ENCODE data around the gene SECISBP2L. TPM values are rescaled to one million over a fixed set of nuclear protein-coding genes. Genes with fewer than 3 reads are reported as not detected.

Gene SECISBP2L
- total RNA-seq, 1 donor from 2014 or later = 20.4 TPM

DNA sequence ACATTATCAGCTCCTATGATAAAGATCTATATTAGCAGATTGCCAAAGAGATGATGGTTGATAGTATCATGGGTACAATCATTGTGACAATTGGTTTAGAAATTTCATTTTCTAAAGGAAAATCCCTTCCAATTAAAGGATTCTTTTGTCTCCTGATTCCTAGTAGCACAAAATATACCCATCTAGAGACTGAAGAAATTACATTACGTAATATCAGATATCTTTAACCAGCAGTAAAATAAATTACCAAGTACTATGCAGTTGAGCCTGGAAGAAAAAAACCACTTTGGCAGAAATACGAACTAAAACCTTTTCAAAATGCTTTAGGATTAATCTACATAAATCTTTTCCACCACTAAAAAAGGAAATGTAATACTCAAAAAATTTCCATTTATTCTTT is 46.9 kb downstream of the SECISBP2L start:
- no peaks in the 10 kb centered on the region for H3K9me3 ChIP-seq (ENCODE audit: control insufficient read depth in 3 of 3, low read length in 3 of 3)
- H3K27ac ChIP-seq (ENCODE audit: low read depth, low read length) = no peak overlapping the region
- H3K4me1 ChIP-seq (ENCODE audit: control insufficient read depth in 3 of 3, insufficient read depth in 3 of 3, low read length in 3 of 3) = no peaks in the 10 kb centered on the region
- no peak overlapping the region for H3K9ac ChIP-seq (ENCODE audit: low read depth in 1 of 3, low read length in 3 of 3)
- no peaks in the 10 kb centered on the region for H3K27me3 ChIP-seq (ENCODE audit: control insufficient read depth in 3 of 3, insufficient read depth in 3 of 3, low read length in 3 of 3)
- no peak overlapping the region for H3K4me3 ChIP-seq (ENCODE audit: low read length in 3 of 3)
- peaks cover 11 to 45% (median 42%) of the 10 kb centered on the region in 3 donors for H3K36me3 ChIP-seq (ENCODE audit: control insufficient read depth in 3 of 3, insufficient read depth in 3 of 3, low read length in 3 of 3)

GRCh38 chr15:48996276-48996675 is 50.0 kb downstream of the SECISBP2L start:
- Histone ChIP-seq H3K27me3 (ENCODE audit: control insufficient read depth in 3 of 3, insufficient read depth in 3 of 3, low read length in 3 of 3) (no peaks in the 10 kb centered on the region), H3K36me3 (ENCODE audit: control insufficient read depth in 3 of 3, insufficient read depth in 3 of 3, low read length in 3 of 3) (peaks cover 21 to 58% (median 52%) of the 10 kb centered on the region in 3 donors), H3K9me3 (ENCODE audit: control insufficient read depth in 3 of 3, low read length in 3 of 3) (no peaks in the 10 kb centered on the region), H3K4me1 (ENCODE audit: control insufficient read depth in 3 of 3, insufficient read depth in 3 of 3, low read length in 3 of 3) (no peaks in the 10 kb centered on the region), H3K4me3 (ENCODE audit: low read length in 3 of 3) (no peak overlapping the region), H3K9ac (ENCODE audit: low read depth in 1 of 3, low read length in 3 of 3) (no peak overlapping the region), H3K27ac (ENCODE audit: low read depth, low read length) (no peak overlapping the region)

DNA sequence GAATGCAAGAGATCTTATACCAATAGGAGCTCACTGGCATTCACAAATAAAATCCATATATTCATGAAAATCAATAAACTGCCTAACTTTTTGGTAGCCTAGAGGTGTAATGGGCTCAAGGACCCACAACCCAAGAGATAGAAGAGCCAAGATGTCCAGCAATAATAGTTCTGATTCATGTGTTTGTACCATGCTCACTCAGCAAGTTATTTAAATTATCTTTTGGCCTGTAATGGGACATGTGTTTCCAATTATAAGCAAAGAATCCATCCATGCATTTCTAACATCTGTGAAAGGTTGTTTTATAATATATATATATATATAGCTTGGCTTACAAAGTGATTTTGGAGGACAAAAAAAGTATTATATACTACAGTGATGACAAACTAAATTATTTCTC is 52.9 kb downstream of the SECISBP2L start:
- H3K9ac ChIP-seq (ENCODE audit: low read depth in 1 of 3, low read length in 3 of 3) = no peak overlapping the region

GRCh38 chr15:48992545-48992944 is 53.7 kb downstream of the SECISBP2L start:
- Histone ChIP-seq H3K36me3 (ENCODE audit: control insufficient read depth in 3 of 3, insufficient read depth in 3 of 3, low read length in 3 of 3) (peaks cover 16 to 42% (median 29%) of the 10 kb centered on the region in 3 donors), H3K27ac (ENCODE audit: low read depth, low read length) (no peak overlapping the region), H3K9me3 (ENCODE audit: control insufficient read depth in 3 of 3, low read length in 3 of 3) (no peaks in the 10 kb centered on the region), H3K4me1 (ENCODE audit: control insufficient read depth in 3 of 3, insufficient read depth in 3 of 3, low read length in 3 of 3) (no peaks in the 10 kb centered on the region), H3K4me3 (ENCODE audit: low read length in 3 of 3) (no peak overlapping the region), H3K9ac (ENCODE audit: low read depth in 1 of 3, low read length in 3 of 3) (no peak overlapping the region), H3K27me3 (ENCODE audit: control insufficient read depth in 3 of 3, insufficient read depth in 3 of 3, low read length in 3 of 3) (no peaks in the 10 kb centered on the region)

More for the DNA sequence above, 52.9 kb downstream of the SECISBP2L start:
- Histone ChIP-seq H3K27me3 (ENCODE audit: control insufficient read depth in 3 of 3, insufficient read depth in 3 of 3, low read length in 3 of 3) (no peaks in the 10 kb centered on the region), H3K27ac (ENCODE audit: low read depth, low read length) (no peak overlapping the region), H3K9me3 (ENCODE audit: control insufficient read depth in 3 of 3, low read length in 3 of 3) (no peaks in the 10 kb centered on the region), H3K4me1 (ENCODE audit: control insufficient read depth in 3 of 3, insufficient read depth in 3 of 3, low read length in 3 of 3) (no peaks in the 10 kb centered on the region), H3K4me3 (ENCODE audit: low read length in 3 of 3) (no peak overlapping the region), H3K36me3 (ENCODE audit: control insufficient read depth in 3 of 3, insufficient read depth in 3 of 3, low read length in 3 of 3) (peaks cover 16 to 46% (median 31%) of the 10 kb centered on the region in 3 donors)

DNA sequence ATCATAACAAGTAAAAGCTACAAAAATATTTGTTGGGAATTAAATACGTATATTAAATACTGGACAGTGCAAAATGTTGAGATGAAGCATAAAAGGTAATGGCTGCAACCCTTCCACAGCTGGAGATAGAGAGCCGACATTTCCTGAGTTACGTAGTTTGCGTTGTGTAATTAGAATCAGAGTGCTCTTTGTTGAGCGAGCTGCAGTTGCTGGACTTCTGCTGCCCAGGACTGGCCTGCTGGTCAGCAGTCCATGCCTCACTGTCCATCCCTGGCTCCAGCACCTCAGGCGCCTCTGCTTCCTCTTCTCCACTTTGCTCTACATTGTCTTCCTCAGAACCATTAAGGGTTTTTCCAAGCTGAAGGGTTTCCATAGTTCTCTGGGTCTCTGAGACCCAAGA is 54.1 kb downstream of the SECISBP2L start:
- no peak overlapping the region for H3K27ac ChIP-seq (ENCODE audit: low read depth, low read length)
- H3K36me3 ChIP-seq (ENCODE audit: control insufficient read depth in 3 of 3, insufficient read depth in 3 of 3, low read length in 3 of 3) = peaks cover 16 to 37% (median 26%) of the 10 kb centered on the region in 3 donors

DNA sequence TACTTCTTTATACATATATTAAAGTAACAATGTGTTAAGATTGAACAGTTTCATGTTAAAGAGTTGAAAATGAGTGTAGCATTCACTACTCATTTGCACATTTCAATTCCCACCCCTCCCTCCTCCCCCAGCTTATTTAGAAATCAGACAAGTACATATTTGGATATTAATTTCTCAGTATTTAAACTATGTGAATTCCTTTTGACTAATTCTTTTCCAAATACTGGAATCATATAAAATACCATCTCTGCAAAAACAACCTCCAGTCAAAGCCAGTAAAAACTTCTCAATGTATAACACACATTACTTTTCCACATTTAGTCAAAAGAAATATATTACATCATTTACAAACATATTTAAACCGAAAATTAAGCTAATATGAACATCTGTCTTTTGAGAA is 57.1 kb downstream of the SECISBP2L start:
- H3K27me3 ChIP-seq (ENCODE audit: control insufficient read depth in 3 of 3, insufficient read depth in 3 of 3, low read length in 3 of 3) = no peaks in the 10 kb centered on the region
- H3K9ac ChIP-seq (ENCODE audit: low read depth in 1 of 3, low read length in 3 of 3) = no peak overlapping the region
- H3K4me3 ChIP-seq (ENCODE audit: low read length in 3 of 3) = no peak overlapping the region
- peaks cover 10 to 15% (median 10%) of the 10 kb centered on the region in 3 donors for H3K36me3 ChIP-seq (ENCODE audit: control insufficient read depth in 3 of 3, insufficient read depth in 3 of 3, low read length in 3 of 3)
- no peaks in the 10 kb centered on the region for H3K9me3 ChIP-seq (ENCODE audit: control insufficient read depth in 3 of 3, low read length in 3 of 3)
- H3K4me1 ChIP-seq (ENCODE audit: control insufficient read depth in 3 of 3, insufficient read depth in 3 of 3, low read length in 3 of 3) = peaks cover 0 to 4% (median 0%) of the 10 kb centered on the region in 3 donors
- no peak overlapping the region for H3K27ac ChIP-seq (ENCODE audit: low read depth, low read length)

More for the DNA sequence above, 54.1 kb downstream of the SECISBP2L start:
- Histone ChIP-seq H3K4me3 (ENCODE audit: low read length in 3 of 3) (no peak overlapping the region), H3K27me3 (ENCODE audit: control insufficient read depth in 3 of 3, insufficient read depth in 3 of 3, low read length in 3 of 3) (no peaks in the 10 kb centered on the region), H3K9ac (ENCODE audit: low read depth in 1 of 3, low read length in 3 of 3) (no peak overlapping the region), H3K9me3 (ENCODE audit: control insufficient read depth in 3 of 3, low read length in 3 of 3) (no peaks in the 10 kb centered on the region), H3K4me1 (ENCODE audit: control insufficient read depth in 3 of 3, insufficient read depth in 3 of 3, low read length in 3 of 3) (no peaks in the 10 kb centered on the region)

DNA sequence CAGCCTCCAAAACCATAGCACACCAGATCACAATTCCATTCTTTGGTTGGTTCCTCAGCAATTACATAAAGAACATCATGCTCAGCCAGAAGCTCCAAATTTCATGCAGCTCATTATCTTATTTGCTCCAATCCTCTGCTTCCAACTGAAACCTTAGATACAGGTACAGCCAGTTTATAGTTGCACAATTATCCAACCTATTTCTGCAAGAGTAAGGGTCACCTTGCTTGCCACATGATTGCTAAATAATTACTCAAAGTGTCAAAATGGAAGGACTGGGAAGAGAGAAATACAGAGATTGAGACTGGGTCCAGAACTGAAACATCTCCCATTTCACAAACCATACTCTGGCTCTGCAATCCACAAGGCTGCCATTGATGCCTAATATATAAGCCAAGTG is 59.1 kb downstream of the SECISBP2L start:
- peaks cover 4 to 9% (median 4%) of the 10 kb centered on the region in 3 donors for H3K36me3 ChIP-seq (ENCODE audit: control insufficient read depth in 3 of 3, insufficient read depth in 3 of 3, low read length in 3 of 3)
- no peak overlapping the region for H3K27ac ChIP-seq (ENCODE audit: low read depth, low read length)
- H3K9me3 ChIP-seq (ENCODE audit: control insufficient read depth in 3 of 3, low read length in 3 of 3) = no peaks in the 10 kb centered on the region
- H3K27me3 ChIP-seq (ENCODE audit: control insufficient read depth in 3 of 3, insufficient read depth in 3 of 3, low read length in 3 of 3) = peaks cover 0 to 4% (median 0%) of the 10 kb centered on the region in 3 donors
- H3K9ac ChIP-seq (ENCODE audit: low read depth in 1 of 3, low read length in 3 of 3) = no peak overlapping the region
- no peak overlapping the region for H3K4me3 ChIP-seq (ENCODE audit: low read length in 3 of 3)
- peaks cover 0 to 4% (median 0%) of the 10 kb centered on the region in 3 donors for H3K4me1 ChIP-seq (ENCODE audit: control insufficient read depth in 3 of 3, insufficient read depth in 3 of 3, low read length in 3 of 3)

GRCh38 chr15:48986240-48986639 is 60.0 kb downstream of the SECISBP2L start:
- H3K36me3 ChIP-seq (ENCODE audit: control insufficient read depth in 3 of 3, insufficient read depth in 3 of 3, low read length in 3 of 3) = peaks cover under 1 to 3% (median 2%) of the 10 kb centered on the region in 3 donors
- H3K9ac ChIP-seq (ENCODE audit: low read depth in 1 of 3, low read length in 3 of 3) = no peak overlapping the region
- H3K4me3 ChIP-seq (ENCODE audit: low read length in 3 of 3) = no peak overlapping the region
- H3K27me3 ChIP-seq (ENCODE audit: control insufficient read depth in 3 of 3, insufficient read depth in 3 of 3, low read length in 3 of 3) = peaks cover 0 to 8% (median 0%) of the 10 kb centered on the region in 3 donors
- no peaks in the 10 kb centered on the region for H3K9me3 ChIP-seq (ENCODE audit: control insufficient read depth in 3 of 3, low read length in 3 of 3)
- no peak overlapping the region for H3K27ac ChIP-seq (ENCODE audit: low read depth, low read length)
- peaks cover 0 to 4% (median 0%) of the 10 kb centered on the region in 3 donors for H3K4me1 ChIP-seq (ENCODE audit: control insufficient read depth in 3 of 3, insufficient read depth in 3 of 3, low read length in 3 of 3)

DNA sequence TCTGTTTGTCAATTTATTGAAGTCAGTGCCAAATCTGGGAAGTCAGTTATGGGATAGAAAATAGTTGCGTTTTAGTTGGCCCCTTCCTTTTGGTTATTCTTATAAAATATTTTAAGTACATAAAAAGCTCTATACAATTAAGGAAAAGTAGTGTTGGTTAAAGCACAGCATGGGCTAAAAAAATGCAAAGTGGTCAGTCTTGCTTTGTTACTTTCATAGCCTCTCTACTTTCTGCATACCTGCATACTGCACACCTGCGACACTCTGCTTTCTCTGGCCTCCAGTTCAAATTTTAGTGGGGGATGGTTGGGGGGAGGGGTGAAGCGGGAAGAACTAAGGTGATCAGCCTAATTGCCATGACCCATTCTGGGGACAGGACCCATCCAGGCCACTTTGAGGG is 60.7 kb downstream of the SECISBP2L start:
- H3K9ac ChIP-seq (ENCODE audit: low read depth in 1 of 3, low read length in 3 of 3) = no peak overlapping the region
- peaks cover 0 to 4% (median 0%) of the 10 kb centered on the region in 3 donors for H3K4me1 ChIP-seq (ENCODE audit: control insufficient read depth in 3 of 3, insufficient read depth in 3 of 3, low read length in 3 of 3)
- peaks cover 0 to 8% (median 0%) of the 10 kb centered on the region in 3 donors for H3K27me3 ChIP-seq (ENCODE audit: control insufficient read depth in 3 of 3, insufficient read depth in 3 of 3, low read length in 3 of 3)
- H3K9me3 ChIP-seq (ENCODE audit: control insufficient read depth in 3 of 3, low read length in 3 of 3) = no peaks in the 10 kb centered on the region
- no peak overlapping the region for H3K4me3 ChIP-seq (ENCODE audit: low read length in 3 of 3)
- H3K36me3 ChIP-seq (ENCODE audit: control insufficient read depth in 3 of 3, insufficient read depth in 3 of 3, low read length in 3 of 3) = no peaks in the 10 kb centered on the region
- no peak overlapping the region for H3K27ac ChIP-seq (ENCODE audit: low read depth, low read length)

DNA sequence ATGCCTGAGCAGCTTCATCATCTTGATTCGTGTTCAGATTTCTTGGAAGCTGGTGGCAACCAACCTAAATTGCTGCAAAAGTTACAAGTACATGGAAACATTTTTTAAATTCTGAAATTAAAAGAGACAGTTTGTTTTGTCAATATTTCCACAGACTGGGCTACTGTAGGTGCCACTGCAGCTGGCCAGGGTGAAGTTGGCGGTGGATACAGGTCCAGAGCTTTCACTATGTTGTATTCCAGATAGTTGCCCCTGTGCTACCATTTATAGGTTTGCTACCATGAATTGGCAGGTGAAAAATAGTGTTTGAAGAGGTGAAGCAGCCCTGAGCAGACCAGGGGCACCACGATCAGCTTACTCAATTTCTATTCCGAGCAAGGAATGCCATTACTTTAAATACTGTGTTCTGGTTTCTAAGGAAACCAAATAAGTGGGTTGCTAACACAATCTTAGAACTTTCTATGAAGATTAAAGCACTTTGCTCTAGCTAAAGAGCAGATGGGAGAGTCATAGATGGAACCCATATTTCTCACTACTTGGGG is 61.4 kb downstream of the SECISBP2L start:
- no peak overlapping the region for H3K9ac ChIP-seq (ENCODE audit: low read depth in 1 of 3, low read length in 3 of 3)
- H3K27me3 ChIP-seq (ENCODE audit: control insufficient read depth in 3 of 3, insufficient read depth in 3 of 3, low read length in 3 of 3) = peaks cover 0 to 8% (median 0%) of the 10 kb centered on the region in 3 donors
- H3K4me1 ChIP-seq (ENCODE audit: control insufficient read depth in 3 of 3, insufficient read depth in 3 of 3, low read length in 3 of 3) = peaks cover 0 to 4% (median 0%) of the 10 kb centered on the region in 3 donors
- no peaks in the 10 kb centered on the region for H3K36me3 ChIP-seq (ENCODE audit: control insufficient read depth in 3 of 3, insufficient read depth in 3 of 3, low read length in 3 of 3)
- no peak overlapping the region for H3K4me3 ChIP-seq (ENCODE audit: low read length in 3 of 3)
- H3K27ac ChIP-seq (ENCODE audit: low read depth, low read length) = peak overlapping the region; percentile 45
- H3K9me3 ChIP-seq (ENCODE audit: control insufficient read depth in 3 of 3, low read length in 3 of 3) = no peaks in the 10 kb centered on the region
